RWPE1 (cell line): ENCODE results near the gene PLEKHM1.
A peak's percentile ranks its signal among the peaks of the same experiment; 100 is the strongest.
"Not testable (repeated sequence)": the region's sequence is repeated elsewhere in the genome, so short reads cannot be mapped to it uniquely, and the experiment has no call there.

Experiments used
- CTCF ChIA-PET: fragments of 350-600 bp; sonication (Branson Sonifier 250); formaldehyde crosslinking; extraction: SDS; loops from one replicate; lab custom pipeline; 2021; lab: Yijun Ruan, JAX
- POLR2A ChIA-PET: fragments of 400-600 bp; formaldehyde crosslinking; extraction: SDS; loops from one replicate; lab custom pipeline; 2020; ENCODE audit warnings: antibody characterized with exemption; ENCODE audit not compliant: low non-redundant PET; lab: Yijun Ruan, JAX
- DNase-seq: peaks from one replicate; pipeline ENCODE4 v3.0.0; 2012; ENCODE audit warnings: low spot score
- H3K27ac ChIP-seq: fragments of 450-650 bp; 2 replicates; pipeline ENCODE4 v1.5.1; 2017
- CTCF ChIP-seq: fragments of 450-650 bp; conservative IDR thresholded peaks from 2 replicates; pipeline ENCODE4 v1.5.1; 2017; ENCODE audit warnings: low read depth, mild to moderate bottlenecking

The PLEKHM1 gene

DNA sequence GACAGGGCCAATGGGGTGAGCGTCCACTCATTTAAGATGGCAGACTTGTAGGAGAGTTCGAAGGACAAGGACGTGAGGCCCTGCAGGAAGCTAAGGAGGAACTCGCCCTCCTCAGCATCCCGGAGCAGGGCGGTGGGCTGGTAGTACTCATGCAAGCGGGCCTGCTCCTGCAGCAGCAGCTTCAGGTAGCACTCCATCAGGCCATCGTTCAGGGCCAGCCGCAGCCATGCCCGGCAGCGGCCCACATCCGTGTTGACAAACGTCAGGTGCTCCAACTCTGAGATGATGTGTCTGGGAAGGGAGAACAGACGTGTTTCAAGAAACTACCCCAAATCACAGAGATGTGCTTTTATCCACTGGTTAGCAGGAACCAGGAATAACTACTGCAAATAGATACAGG is 15.1 kb downstream of the PLEKHM1 start:
- CTCF ChIA-PET, POLR2A ChIA-PET, DNase-seq: not testable (repeated sequence)

GRCh38 chr17:45472249-45472648 is 18.3 kb downstream of the PLEKHM1 start:
- POLR2A ChIA-PET, H3K27ac ChIP-seq, DNase-seq, CTCF ChIA-PET: not testable (repeated sequence)

More for the DNA sequence above, 15.1 kb downstream of the PLEKHM1 start:
- H3K27ac ChIP-seq: not testable (repeated sequence)

GRCh38 chr17:45469204-45469563 is 21.3 kb downstream of the PLEKHM1 start:
- CTCF ChIA-PET, H3K27ac ChIP-seq, DNase-seq, POLR2A ChIA-PET: not testable (repeated sequence)

DNA sequence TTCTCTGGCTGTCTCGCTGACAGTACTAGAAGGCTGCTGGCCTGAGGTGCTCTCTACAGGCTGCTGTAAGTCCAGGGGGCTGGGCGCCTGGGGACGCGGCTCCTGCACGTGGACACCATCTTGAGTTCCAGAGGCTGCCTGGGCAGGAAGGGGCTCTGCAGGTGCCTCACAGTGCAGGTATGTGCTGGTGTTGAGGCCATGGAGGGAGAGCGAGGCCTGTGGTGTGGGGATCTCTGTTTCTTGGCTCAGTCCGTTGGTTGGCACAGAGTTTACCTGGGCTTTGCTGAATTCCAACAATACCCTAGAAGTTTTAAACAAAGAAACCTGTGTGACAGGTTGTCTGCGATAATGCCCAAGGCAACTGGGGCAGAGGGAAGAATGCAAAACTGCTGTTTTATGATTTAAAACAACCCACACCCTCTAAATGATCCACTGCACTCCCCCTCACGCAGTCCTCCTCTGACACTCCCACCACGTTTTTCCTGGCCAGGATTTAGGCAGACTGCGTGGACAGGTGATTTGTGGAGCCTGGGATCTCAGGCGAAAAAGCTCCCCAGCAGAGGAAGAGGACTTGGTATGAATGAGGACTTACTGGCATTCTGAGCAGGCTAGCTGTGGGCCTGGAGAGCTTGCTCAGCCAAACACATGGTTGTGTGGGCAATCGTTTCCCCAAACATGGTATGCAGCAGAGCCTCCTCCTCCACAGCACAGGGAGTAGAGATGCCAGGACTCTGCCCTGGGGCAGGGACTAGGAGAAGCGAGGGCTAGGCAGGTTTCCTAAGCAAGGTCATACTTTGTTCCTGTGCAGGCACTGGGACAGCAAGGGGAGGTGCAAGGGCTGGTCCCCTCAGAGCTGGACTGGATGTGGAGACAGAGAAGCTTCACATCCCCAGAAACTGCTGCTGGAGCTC is 22.0 kb downstream of the PLEKHM1 start:
- POLR2A ChIA-PET: not testable (repeated sequence)

GRCh38 chr17:45461524-45462327 is 28.8 kb downstream of the PLEKHM1 start:
- peak overlapping the region; percentile 62 for H3K27ac ChIP-seq
- CTCF ChIA-PET, POLR2A ChIA-PET, DNase-seq: not testable (repeated sequence)

More for the DNA sequence above, 22.0 kb downstream of the PLEKHM1 start:
- H3K27ac ChIP-seq, CTCF ChIA-PET: not testable (repeated sequence)
- peak; percentile 10 for DNase-seq

- CTCF ChIA-PET, POLR2A ChIA-PET, DNase-seq: not testable (repeated sequence)
- peak overlapping the region; percentile 68 for H3K27ac ChIP-seq
Measured at GRCh38 chr17:45460422-45460821, 30.1 kb downstream of the PLEKHM1 start.

DNA sequence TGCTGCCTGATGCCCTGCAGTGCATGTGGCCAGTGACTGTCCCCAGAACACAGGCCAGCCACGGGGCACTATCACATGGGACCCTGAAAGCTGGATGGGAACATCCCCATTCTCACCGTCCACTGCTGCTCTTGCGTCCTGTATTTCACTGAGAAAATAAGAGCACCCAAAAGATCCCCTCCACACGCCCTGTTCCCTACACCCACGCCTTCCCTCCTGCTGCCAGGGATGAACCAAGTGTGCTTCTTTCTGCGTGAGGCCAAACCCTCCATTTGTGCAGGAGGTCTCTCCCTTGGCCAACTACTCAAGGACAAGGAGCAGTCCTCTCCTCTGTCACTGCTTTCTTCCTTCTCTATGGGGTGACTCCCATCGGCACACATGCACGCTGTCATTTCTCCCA is 36.2 kb downstream of the PLEKHM1 start:
- H3K27ac ChIP-seq, CTCF ChIA-PET, DNase-seq, POLR2A ChIA-PET: not testable (repeated sequence)

- CTCF ChIA-PET, DNase-seq, POLR2A ChIA-PET, H3K27ac ChIP-seq: not testable (repeated sequence)
Measured at GRCh38 chr17:45453731-45454130, 36.8 kb downstream of the PLEKHM1 start.

DNA sequence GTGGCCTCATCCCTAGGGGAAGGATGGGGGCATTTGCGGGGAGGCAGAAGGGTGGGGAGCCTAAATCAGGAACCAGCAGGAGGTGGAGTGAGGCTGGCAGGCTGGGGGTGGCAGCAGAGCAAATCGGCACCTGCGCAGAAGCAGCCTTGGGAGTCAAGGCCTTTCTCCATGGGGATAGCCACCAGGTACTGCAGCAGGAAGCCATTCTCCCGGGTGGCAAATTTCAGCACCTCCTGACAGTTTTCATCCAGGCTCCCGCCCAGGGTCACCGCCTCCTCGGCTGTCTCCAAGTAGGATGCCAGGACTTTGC is 37.3 kb downstream of the PLEKHM1 start:
- H3K27ac ChIP-seq, DNase-seq, POLR2A ChIA-PET, CTCF ChIA-PET: not testable (repeated sequence)

GRCh38 chr17:45452329-45453224 is 37.9 kb downstream of the PLEKHM1 start:
- CTCF ChIA-PET, H3K27ac ChIP-seq, POLR2A ChIA-PET: not testable (repeated sequence)

GRCh38 chr17:45451660-45452059 is 38.9 kb downstream of the PLEKHM1 start:
- DNase-seq, H3K27ac ChIP-seq, POLR2A ChIA-PET, CTCF ChIA-PET: not testable (repeated sequence)

More at GRCh38 chr17:45452329-45453224, 37.9 kb downstream of the PLEKHM1 start:
- DNase-seq: not testable (repeated sequence)

GRCh38 chr17:45451131-45451530 is 39.4 kb downstream of the PLEKHM1 start:
- DNase-seq: no peak
- no peak for TF ChIP-seq CTCF
- POLR2A ChIA-PET: no interaction called here
- no peak overlapping the region for H3K27ac ChIP-seq
- CTCF ChIA-PET: no interaction called here

GRCh38 chr17:45449708-45450329 is 40.7 kb downstream of the PLEKHM1 start:
- DNase-seq, POLR2A ChIA-PET, CTCF ChIA-PET, H3K27ac ChIP-seq: not testable (repeated sequence)

GRCh38 chr17:45449260-45449659 is 41.3 kb downstream of the PLEKHM1 start:
- DNase-seq, POLR2A ChIA-PET, CTCF ChIA-PET: not testable (repeated sequence)
- H3K27ac ChIP-seq: peak overlapping the region; percentile 34; the same call in 1 of the 2 replicates

GRCh38 chr17:45448483-45448882 is 42.0 kb downstream of the PLEKHM1 start:
- POLR2A ChIA-PET, DNase-seq, CTCF ChIA-PET: not testable (repeated sequence)
- peak overlapping the region; percentile 96 for H3K27ac ChIP-seq
